H9 (cell line): ENCODE data around the gene DCTPP1. TPM values are rescaled to one million over a fixed set of nuclear protein-coding genes. Genes with fewer than 3 reads are reported as not detected.

Source experiments
- DNase-seq: peaks from one replicate; pipeline ENCODE4 v3.0.0-alpha.2; 2017
- H2AFZ ChIP-seq: one replicate; pipeline ENCODE4 v1.6.1; 2013; ENCODE audit warnings: mild to moderate bottlenecking, low read length, control low read depth, moderate library complexity
- H2AK5ac ChIP-seq: 2 replicates; pipeline ENCODE4 v1.6.1; 2013; ENCODE audit warnings: low read length, control low read depth, mixed read lengths; ENCODE audit not compliant: insufficient read length
- H2BK120ac ChIP-seq: one replicate; pipeline ENCODE4 v1.6.1; 2013; ENCODE audit warnings: low read depth, mild to moderate bottlenecking, low read length, control low read depth, inconsistent platforms; ENCODE audit not compliant: poor library complexity, severe bottlenecking
- H2BK12ac ChIP-seq: 2 replicates; pipeline ENCODE4 v1.6.1; 2013; ENCODE audit warnings: low read length, control low read depth, mixed read lengths, low read depth; ENCODE audit not compliant: insufficient read length
- H2BK15ac ChIP-seq: 2 replicates; pipeline ENCODE4 v1.6.1; 2013; ENCODE audit warnings: low read depth, low read length, control low read depth
- H2BK20ac ChIP-seq: one replicate; pipeline ENCODE4 v1.6.1; 2013; ENCODE audit warnings: low read depth, mild to moderate bottlenecking, low read length, control low read depth, inconsistent platforms; ENCODE audit not compliant: poor library complexity, severe bottlenecking
- H2BK5ac ChIP-seq: 2 replicates; pipeline ENCODE4 v1.6.1; 2013; ENCODE audit warnings: low read length, control low read depth, mixed read lengths; ENCODE audit not compliant: insufficient read length
- H3K14ac ChIP-seq: 2 replicates; pipeline ENCODE4 v1.6.1; 2013; ENCODE audit warnings: low read length, control low read depth; ENCODE audit not compliant: insufficient read depth
- H3K18ac ChIP-seq: 2 replicates; pipeline ENCODE4 v1.6.1; 2013; ENCODE audit warnings: low read depth, mild to moderate bottlenecking, mixed read lengths, low read length, control low read depth; ENCODE audit not compliant: insufficient read length
- H3K23ac ChIP-seq: 2 replicates; pipeline ENCODE4 v1.6.1; 2013; ENCODE audit warnings: low read length, control low read depth, mixed read lengths, low read depth; ENCODE audit not compliant: insufficient read length
- H3K23me2 ChIP-seq: 2 replicates; pipeline ENCODE4 v1.6.1; 2013; ENCODE audit warnings: low read depth, mild to moderate bottlenecking, mixed read lengths, low read length, control low read depth; ENCODE audit not compliant: insufficient read length, poor library complexity, severe bottlenecking
- H3K27ac ChIP-seq: 2 replicates; pipeline ENCODE4 v1.5.1; 2013; ENCODE audit warnings: low read length, control low read depth, mixed read lengths, low read depth; ENCODE audit not compliant: insufficient read length
- H3K27me3 ChIP-seq: 2 replicates; pipeline ENCODE4 v1.6.1; 2013; ENCODE audit warnings: low read length, control low read depth, inconsistent platforms; ENCODE audit not compliant: insufficient read depth
- H3K4ac ChIP-seq: 2 replicates; pipeline ENCODE4 v1.6.1; 2013; ENCODE audit warnings: low read depth, mild to moderate bottlenecking, control low read depth, inconsistent platforms, low read length, moderate library complexity
- H3K4me1 ChIP-seq: 2 replicates; pipeline ENCODE4 v1.6.1; 2013; ENCODE audit warnings: low read length, control low read depth, inconsistent platforms; ENCODE audit not compliant: insufficient read depth
- H3K4me2 ChIP-seq: 2 replicates; pipeline ENCODE4 v1.6.1; 2013; ENCODE audit warnings: low read length, control low read depth, mixed read lengths; ENCODE audit not compliant: insufficient read length, insufficient read depth
- H3K56ac ChIP-seq: 2 replicates; pipeline ENCODE4 v1.6.1; 2013; ENCODE audit warnings: low read depth, mild to moderate bottlenecking, mixed read lengths, low read length, control low read depth; ENCODE audit not compliant: insufficient read length
- H3K79me1 ChIP-seq: 2 replicates; pipeline ENCODE4 v1.6.1; 2013; ENCODE audit warnings: low read depth, mild to moderate bottlenecking, moderate library complexity, low read length, control low read depth, inconsistent platforms; ENCODE audit not compliant: insufficient read depth, poor library complexity, severe bottlenecking
- H3K79me2 ChIP-seq: 2 replicates; pipeline ENCODE4 v1.6.1; 2013; ENCODE audit warnings: low read length, control low read depth, inconsistent platforms; ENCODE audit not compliant: insufficient read depth
- H3K9ac ChIP-seq: 2 replicates; pipeline ENCODE4 v1.6.1; 2013; ENCODE audit warnings: low read length, control low read depth, mixed read lengths; ENCODE audit not compliant: insufficient read length; ENCODE audit errors: extremely low read depth
- H3K9me3 ChIP-seq: one replicate; pipeline ENCODE4 v1.6.1; 2013; ENCODE audit warnings: low read depth, low read length, inconsistent platforms; ENCODE audit not compliant: control insufficient read depth
- H3T11ph ChIP-seq: one replicate; pipeline ENCODE4 v1.6.1; 2013; ENCODE audit warnings: mild to moderate bottlenecking, low read length, control low read depth, inconsistent platforms
- H4K20me1 ChIP-seq: one replicate; pipeline ENCODE4 v1.6.1; 2013; ENCODE audit not compliant: control insufficient read depth, insufficient read length, insufficient read depth
- H4K5ac ChIP-seq: 2 replicates; pipeline ENCODE4 v1.6.1; 2013; ENCODE audit warnings: low read depth, mild to moderate bottlenecking, mixed read lengths, low read length, control low read depth; ENCODE audit not compliant: insufficient read length
- H4K8ac ChIP-seq: replicated peaks from 2 replicates; pipeline ENCODE4 v1.6.1; 2013; ENCODE audit warnings: low read length, control low read depth, mixed read lengths, low read depth; ENCODE audit not compliant: insufficient read length
- H4K91ac ChIP-seq: 2 replicates; pipeline ENCODE4 v1.6.1; 2013; ENCODE audit warnings: low read depth, mild to moderate bottlenecking, moderate library complexity, mixed read lengths, low read length, control low read depth; ENCODE audit not compliant: insufficient read length
- H3K27ac Mint-ChIP-seq, 3 experiments: 2 replicates in 2 of 3; 3 replicates in 1 of 3; pipeline ENCODE4 v1.8.0; 2020 to 2021; ENCODE audit warnings: mixed read lengths in 3 of 3, mild to moderate bottlenecking in 1 of 3, moderate library complexity in 1 of 3
- H3K27me3 Mint-ChIP-seq: 2 replicates; pipeline ENCODE4 v1.8.0; 2021; ENCODE audit warnings: low read depth, mild to moderate bottlenecking, moderate library complexity, mixed read lengths
- H3K36me3 Mint-ChIP-seq, 3 experiments: 2 replicates in 2 of 3; 3 replicates in 1 of 3; pipeline ENCODE4 v1.8.0; 2020 to 2021; ENCODE audit warnings: low read depth in 3 of 3, mixed read lengths in 3 of 3; ENCODE audit not compliant: insufficient read depth in 1 of 3
- H3K4me1 Mint-ChIP-seq, 2 experiments: 2 replicates each; pipeline ENCODE4 v1.8.0; 2020; ENCODE audit warnings: mixed read lengths in 2 of 2
- H3K4me3 Mint-ChIP-seq, 2 experiments: 2 replicates in 1 of 2; 3 replicates in 1 of 2; pipeline ENCODE4 v1.8.0; 2020 to 2021; ENCODE audit warnings: mild to moderate bottlenecking in 2 of 2, mixed read lengths in 2 of 2, moderate library complexity in 1 of 2
- H3K9me3 Mint-ChIP-seq, 2 experiments: 2 replicates in 1 of 2; 3 replicates in 1 of 2; pipeline ENCODE4 v1.8.0; 2020; ENCODE audit warnings: mild to moderate bottlenecking in 2 of 2, mixed read lengths in 2 of 2, moderate library complexity in 1 of 2
- WGBS: extraction: QIAGEN DNeasy Blood & Tissue Kit; methylation state at CpG from one replicate; pipeline ENCODE4 v1.1.7; 2013; ENCODE audit warnings: missing lambda C conversion rate, low lambda C conversion rate, mixed read lengths; ENCODE audit not compliant: insufficient read length; ENCODE audit errors: extremely low coverage; 5-methylcytosine and 5-hydroxymethylcytosine counted together
- total RNA-seq: library from RNA; stranded (reverse); gene quantifications from 2 replicates; pipeline ENCODE4 v1.2.1, GENCODE V29; 2021
- TF ChIP-seq, protein P1 (sequence below): fragments of 200-600 bp; sonication (generic); conservative IDR thresholded peaks from 3 replicates; pipeline ENCODE4 v1.8.0; 2021; ENCODE audit warnings: antibody characterized with exemption, mild to moderate bottlenecking

The DCTPP1 gene
- total RNA-seq, 1 experiment from 2014 or later, result 78.3 TPM

DNA sequence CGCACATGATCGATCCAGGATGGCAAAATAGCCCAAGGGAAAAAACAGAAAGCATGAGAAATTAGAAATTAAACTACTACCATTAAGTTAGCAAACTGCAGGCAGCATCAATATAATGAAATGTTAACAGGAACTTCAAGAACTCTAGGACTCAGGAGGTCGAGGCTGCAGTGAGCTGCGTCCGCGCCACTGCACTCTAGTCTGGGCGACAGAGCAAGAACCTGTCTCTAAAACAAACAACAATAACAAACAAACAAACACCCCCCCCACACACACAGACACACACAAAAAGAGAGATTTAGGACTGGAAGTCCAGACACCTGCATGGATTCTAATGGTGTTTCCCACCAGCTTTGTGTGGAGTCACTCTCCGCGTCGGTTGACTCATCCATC, 16.4 kb upstream of the DCTPP1 start:
- no peak for DNase-seq
- peaks cover 5% of the 10 kb centered on the region for H3K23me2 ChIP-seq
- peak overlapping the region; percentile 68 for H3K4me2 ChIP-seq
- H3K27me3 ChIP-seq, result no peaks in the 10 kb centered on the region
- no peak overlapping the region for H4K91ac ChIP-seq
- H3K56ac ChIP-seq, result no peak overlapping the region
- no peaks in the 10 kb centered on the region; the same call in 1 of the 2 replicates for H3K79me2 ChIP-seq
- no peak overlapping the region for H2BK15ac ChIP-seq
- H3K18ac ChIP-seq, result no peak overlapping the region
- H3K79me1 ChIP-seq, result no peaks in the 10 kb centered on the region
- no peak overlapping the region for H3T11ph ChIP-seq
- peak overlapping the region; percentile 100 for H2AFZ ChIP-seq
- H4K20me1 ChIP-seq, result no peaks in the 10 kb centered on the region
- H3K9me3 ChIP-seq, result no peaks in the 10 kb centered on the region
- Mint-ChIP-seq H3K4me1 (peaks cover 14 to 18% of the 10 kb centered on the region in 2 experiments), H3K4me3 (peak overlapping the region; percentile 84 to 89), H3K27ac (peak overlapping the region; percentile 2 to 61 (median 19); a peak in 3 of 7 replicates), H3K27me3 (peaks cover 19% of the 10 kb centered on the region), H3K9me3 (peaks cover 6 to 10% of the 10 kb centered on the region in 2 experiments; a peak in 3 of 5 replicates), H3K36me3 (peaks cover 15 to 27% (median 23%) of the 10 kb centered on the region in 3 experiments)
- peaks cover 3% of the 10 kb centered on the region; the same call in 1 of the 2 replicates for H3K4me1 ChIP-seq
- H2BK5ac ChIP-seq, result no peak overlapping the region
- H3K23ac ChIP-seq, result no peak overlapping the region
- H2BK20ac ChIP-seq, result no peak overlapping the region
- no peak overlapping the region for H4K8ac ChIP-seq
- peak overlapping the region; percentile 29 for H3K9ac ChIP-seq
- no CpG with 5 or more reads among the region's 10 CpGs for WGBS
- no peak overlapping the region for H2AK5ac ChIP-seq
- H2BK12ac ChIP-seq, result no peak overlapping the region
- TF ChIP-seq, protein P1, sequence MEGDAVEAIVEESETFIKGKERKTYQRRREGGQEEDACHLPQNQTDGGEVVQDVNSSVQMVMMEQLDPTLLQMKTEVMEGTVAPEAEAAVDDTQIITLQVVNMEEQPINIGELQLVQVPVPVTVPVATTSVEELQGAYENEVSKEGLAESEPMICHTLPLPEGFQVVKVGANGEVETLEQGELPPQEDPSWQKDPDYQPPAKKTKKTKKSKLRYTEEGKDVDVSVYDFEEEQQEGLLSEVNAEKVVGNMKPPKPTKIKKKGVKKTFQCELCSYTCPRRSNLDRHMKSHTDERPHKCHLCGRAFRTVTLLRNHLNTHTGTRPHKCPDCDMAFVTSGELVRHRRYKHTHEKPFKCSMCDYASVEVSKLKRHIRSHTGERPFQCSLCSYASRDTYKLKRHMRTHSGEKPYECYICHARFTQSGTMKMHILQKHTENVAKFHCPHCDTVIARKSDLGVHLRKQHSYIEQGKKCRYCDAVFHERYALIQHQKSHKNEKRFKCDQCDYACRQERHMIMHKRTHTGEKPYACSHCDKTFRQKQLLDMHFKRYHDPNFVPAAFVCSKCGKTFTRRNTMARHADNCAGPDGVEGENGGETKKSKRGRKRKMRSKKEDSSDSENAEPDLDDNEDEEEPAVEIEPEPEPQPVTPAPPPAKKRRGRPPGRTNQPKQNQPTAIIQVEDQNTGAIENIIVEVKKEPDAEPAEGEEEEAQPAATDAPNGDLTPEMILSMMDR, result no peak
- H3K27ac ChIP-seq, result no peak overlapping the region
- no peak overlapping the region for H3K14ac ChIP-seq
- no peak overlapping the region for H2BK120ac ChIP-seq
- no peak overlapping the region for H3K4ac ChIP-seq
- H4K5ac ChIP-seq, result no peak overlapping the region
